Measurements from ENCODE around the gene STX10.

The STX10 gene

DNA sequence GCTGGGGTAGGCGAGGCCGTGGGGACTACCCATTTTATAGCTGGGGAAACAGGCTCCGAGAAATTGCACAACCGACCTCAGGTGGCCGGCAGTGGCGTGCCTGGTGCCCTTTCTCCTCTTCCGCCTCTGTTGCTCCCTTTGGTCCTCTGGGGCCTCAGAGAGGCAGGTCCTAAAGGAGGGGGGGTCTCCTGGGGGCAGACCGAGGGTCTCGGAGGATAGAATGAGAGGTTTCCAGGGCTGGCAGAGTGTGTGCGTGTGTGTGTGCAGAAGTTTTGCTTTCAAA is 11.3 kb downstream of the STX10 start:
- no peak for DNase-seq (ENCODE audit: low read depth)
- TF ChIP-seq, protein P1, sequence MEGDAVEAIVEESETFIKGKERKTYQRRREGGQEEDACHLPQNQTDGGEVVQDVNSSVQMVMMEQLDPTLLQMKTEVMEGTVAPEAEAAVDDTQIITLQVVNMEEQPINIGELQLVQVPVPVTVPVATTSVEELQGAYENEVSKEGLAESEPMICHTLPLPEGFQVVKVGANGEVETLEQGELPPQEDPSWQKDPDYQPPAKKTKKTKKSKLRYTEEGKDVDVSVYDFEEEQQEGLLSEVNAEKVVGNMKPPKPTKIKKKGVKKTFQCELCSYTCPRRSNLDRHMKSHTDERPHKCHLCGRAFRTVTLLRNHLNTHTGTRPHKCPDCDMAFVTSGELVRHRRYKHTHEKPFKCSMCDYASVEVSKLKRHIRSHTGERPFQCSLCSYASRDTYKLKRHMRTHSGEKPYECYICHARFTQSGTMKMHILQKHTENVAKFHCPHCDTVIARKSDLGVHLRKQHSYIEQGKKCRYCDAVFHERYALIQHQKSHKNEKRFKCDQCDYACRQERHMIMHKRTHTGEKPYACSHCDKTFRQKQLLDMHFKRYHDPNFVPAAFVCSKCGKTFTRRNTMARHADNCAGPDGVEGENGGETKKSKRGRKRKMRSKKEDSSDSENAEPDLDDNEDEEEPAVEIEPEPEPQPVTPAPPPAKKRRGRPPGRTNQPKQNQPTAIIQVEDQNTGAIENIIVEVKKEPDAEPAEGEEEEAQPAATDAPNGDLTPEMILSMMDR (conservative IDR thresholded peaks at IDR 0.05; ENCODE audit: low read depth, low read length), result no peak
- no peak overlapping the region for H3K4me3 ChIP-seq (ENCODE audit: low read depth, low read length)

DNA sequence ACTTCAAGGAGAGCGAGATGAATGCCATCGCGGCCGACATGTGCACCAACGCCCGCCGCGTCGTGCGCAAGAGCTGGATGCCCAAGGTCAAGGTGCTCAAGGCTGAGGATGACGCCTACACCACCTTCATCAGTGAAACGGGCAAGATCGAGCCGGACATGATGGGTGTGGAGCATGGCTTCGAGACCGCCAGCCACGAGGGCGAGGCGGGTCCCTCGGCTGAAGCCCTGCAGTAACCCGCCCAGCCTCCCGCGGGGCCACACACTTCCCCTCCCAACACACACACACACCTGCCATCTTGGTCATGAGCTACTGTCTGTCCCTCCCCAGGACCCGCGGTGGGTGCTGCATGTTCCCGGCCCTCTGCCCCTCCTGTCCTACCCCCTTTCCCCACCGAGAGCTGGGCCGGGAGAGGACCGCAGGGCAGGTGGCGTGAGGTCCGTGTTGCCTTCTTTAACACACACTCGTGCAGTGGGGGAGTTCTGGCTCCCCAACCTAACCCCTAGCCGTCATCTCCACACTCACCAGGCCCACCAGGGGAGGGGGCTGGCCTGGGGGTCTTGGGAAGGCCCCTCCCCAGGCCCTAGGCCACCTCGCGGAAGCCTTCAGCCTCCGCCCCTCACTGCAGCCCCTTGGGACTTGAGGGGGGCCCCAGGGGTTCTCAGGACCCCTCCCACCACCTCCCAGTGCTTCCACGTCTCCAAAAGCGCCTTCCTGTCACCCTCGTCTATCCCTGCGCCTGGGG is 11.8 kb downstream of the STX10 start:
- TF ChIP-seq, protein P1 (conservative IDR thresholded peaks at IDR 0.05; ENCODE audit: low read depth, low read length), result no peak
- no peak overlapping the region for H3K4me3 ChIP-seq (ENCODE audit: low read depth, low read length)
- no peak for DNase-seq (ENCODE audit: low read depth)

DNA sequence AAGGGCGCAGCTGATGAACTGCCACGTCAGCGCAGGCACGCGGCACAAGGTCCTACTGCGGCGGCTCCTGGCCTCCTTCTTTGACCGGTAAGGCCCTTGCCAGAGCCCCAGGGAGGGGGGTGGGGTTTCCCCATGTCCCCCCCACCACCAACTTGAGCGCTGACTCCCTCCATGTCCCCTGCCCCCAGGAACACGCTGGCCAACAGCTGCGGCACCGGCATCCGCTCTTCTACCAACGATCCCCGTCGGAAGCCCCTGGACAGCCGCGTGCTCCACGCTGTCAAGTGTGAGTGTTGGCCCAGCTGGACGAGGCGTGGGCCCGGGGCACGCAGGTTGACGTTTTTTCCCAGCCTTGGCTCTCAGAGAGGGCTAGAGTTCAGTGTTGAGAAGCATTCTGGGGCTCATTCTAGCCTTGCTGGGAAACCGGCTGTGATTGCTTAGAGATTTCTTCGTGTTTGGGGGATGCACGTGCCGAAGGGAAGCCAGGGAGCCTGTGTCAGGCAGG is 12.8 kb downstream of the STX10 start:
- TF ChIP-seq, protein P1 (conservative IDR thresholded peaks at IDR 0.05; ENCODE audit: low read depth, low read length), result no peak
- DNase-seq (ENCODE audit: low read depth), result no peak
- no peak overlapping the region for H3K4me3 ChIP-seq (ENCODE audit: low read depth, low read length)

DNA sequence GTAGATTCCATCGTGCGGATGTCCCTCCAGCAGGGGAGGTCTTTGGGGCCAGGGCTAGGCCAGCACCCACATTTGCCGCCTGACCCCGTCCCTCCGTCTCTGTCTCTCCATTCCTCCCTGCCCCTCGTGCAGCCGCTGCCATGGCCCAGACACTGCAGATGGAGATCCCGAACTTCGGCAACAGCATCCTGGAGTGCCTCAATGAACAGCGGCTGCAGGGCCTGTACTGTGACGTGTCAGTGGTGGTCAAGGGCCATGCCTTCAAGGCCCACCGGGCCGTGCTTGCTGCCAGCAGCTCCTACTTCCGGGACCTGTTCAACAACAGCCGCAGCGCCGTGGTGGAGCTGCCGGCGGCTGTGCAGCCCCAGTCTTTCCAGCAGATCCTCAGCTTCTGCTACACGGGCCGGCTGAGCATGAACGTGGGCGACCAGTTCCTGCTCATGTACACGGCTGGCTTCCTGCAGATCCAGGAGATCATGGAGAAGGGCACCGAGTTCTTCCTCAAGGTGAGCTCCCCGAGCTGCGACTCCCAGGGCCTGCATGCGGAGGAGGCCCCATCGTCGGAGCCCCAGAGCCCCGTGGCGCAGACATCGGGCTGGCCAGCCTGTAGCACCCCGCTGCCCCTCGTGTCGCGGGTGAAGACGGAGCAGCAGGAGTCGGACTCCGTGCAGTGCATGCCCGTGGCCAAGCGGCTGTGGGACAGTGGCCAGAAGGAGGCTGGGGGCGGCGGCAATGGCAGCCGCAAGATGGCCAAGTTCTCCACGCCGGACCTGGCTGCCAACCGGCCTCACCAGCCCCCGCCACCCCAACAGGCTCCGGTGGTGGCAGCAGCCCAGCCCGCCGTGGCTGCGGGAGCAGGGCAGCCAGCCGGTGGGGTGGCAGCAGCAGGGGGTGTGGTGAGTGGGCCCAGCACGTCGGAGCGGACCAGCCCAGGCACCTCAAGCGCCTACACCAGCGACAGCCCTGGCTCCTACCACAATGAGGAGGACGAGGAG is 14.8 kb downstream of the STX10 start:
- TF ChIP-seq, protein P1 (conservative IDR thresholded peaks at IDR 0.05; ENCODE audit: low read depth, low read length), result no peak
- H3K4me3 ChIP-seq (ENCODE audit: low read depth, low read length), result no peak overlapping the region

DNA sequence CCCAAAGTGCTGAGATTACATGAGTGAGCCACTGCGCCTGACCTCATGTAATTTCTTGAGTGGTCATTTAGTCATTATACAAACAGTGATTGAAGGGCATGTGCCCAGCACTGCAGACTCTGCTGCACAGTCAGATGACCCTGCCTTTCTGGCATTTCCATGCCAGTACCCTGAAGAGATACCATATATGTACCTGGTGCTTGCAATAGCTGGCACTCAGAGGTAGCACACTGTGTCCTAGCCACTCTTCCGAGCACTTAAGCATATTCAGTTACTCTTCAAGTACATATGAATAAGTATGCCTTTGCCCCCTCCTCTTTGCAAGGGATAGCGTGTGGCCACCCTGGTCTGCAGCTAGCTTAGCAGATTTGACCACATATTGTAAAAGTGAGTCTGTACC is 15.5 kb downstream of the STX10 start:
- TF ChIP-seq, protein P1 (conservative IDR thresholded peaks at IDR 0.05; ENCODE audit: low read depth, low read length), result no peak

More for the DNA sequence above, 14.8 kb downstream of the STX10 start:
- no peak for DNase-seq (ENCODE audit: low read depth)

DNA sequence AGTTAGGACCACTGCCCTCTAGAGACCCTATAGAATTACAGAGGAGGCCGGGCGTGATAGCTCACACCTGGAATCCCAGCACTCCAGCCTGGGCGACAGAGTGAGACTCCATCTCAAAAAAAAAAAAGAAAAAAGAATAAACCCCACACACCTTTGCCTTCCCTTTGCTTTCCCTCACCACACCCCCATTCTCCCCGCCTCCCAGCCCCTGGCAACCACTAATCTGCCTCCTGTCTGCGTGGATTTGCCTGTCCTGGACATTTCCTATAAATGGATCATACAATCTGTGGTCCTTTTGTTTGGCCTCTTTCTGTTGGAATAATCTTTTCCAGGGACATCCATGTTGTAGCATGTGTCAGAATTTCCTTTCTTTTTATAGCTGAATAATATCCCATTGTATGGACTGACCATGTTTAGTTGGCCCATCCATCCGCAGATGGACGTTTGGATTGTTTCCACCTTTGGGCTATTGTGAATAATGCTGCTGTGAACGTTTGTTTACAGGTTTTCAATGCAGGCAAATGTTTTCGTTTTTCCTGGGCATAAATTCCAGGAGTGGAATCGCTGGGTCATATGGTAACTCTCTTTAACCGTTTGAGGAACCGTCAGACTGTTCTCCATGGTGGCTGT is 16.8 kb downstream of the STX10 start:
- TF ChIP-seq, protein P1 (conservative IDR thresholded peaks at IDR 0.05; ENCODE audit: low read depth, low read length), result no peak

More for the DNA sequence above, 15.5 kb downstream of the STX10 start:
- H3K4me3 ChIP-seq (ENCODE audit: low read depth, low read length), result no peak overlapping the region
- DNase-seq (ENCODE audit: low read depth), result no peak

More for the DNA sequence above, 16.8 kb downstream of the STX10 start:
- no peak overlapping the region for H3K4me3 ChIP-seq (ENCODE audit: low read depth, low read length)
- DNase-seq (ENCODE audit: low read depth), result no peak

Measured in choroid plexus epithelial cell (primary cell).